ENCODE results near the gene ZDHHC7. TPM values are rescaled to one million over a fixed set of nuclear protein-coding genes. Genes with fewer than 3 reads are reported as not detected.
A peak's percentile ranks its signal among the peaks of the same experiment; 100 is the strongest.

Gene ZDHHC7
- total RNA-seq, 4 donors from 2014 or later = 45.6 to 68.8 (median 54.3) TPM

- DNase-seq (ENCODE audit: extremely low spot score) = no peak
- Histone ChIP-seq H3K27me3 (no peaks in the 10 kb centered on the region), H3K9me3 (no peaks in the 10 kb centered on the region), H3K4me3 (no peak overlapping the region), H3K4me1 (peaks cover 11 to 45% (median 42%) of the 10 kb centered on the region in 4 donors), H3K27ac (replicated peaks in 1 of 4) (peak overlapping the region in 3 of 4 donors; percentile 53 to 74 (median 62)), H3K36me3 (peaks cover 40 to 70% (median 62%) of the 10 kb centered on the region in 4 donors)
- 95% methylated on average over 20 of the region's 22 CpGs for WGBS
- intact Hi-C loops (cut with DNase I) = no loop called here
- no peak for TF ChIP-seq EP300 (IDR thresholded peaks at IDR 0.05)
- TF ChIP-seq POLR2A (IDR thresholded peaks at IDR 0.05; ENCODE audit: low read depth) = no peak
- TF ChIP-seq CTCF (IDR thresholded peaks at IDR 0.05) = no peak
- no peak for TF ChIP-seq POLR2AphosphoS5 (IDR thresholded peaks at IDR 0.05)
These were observed 35.8 kb downstream of the ZDHHC7 start for GRCh38 chr16:84975522-84975921.

- TF ChIP-seq POLR2A (IDR thresholded peaks at IDR 0.05; ENCODE audit: low read depth) = no peak
- no peak for TF ChIP-seq CTCF (IDR thresholded peaks at IDR 0.05)
- TF ChIP-seq EP300 (IDR thresholded peaks at IDR 0.05) = no peak
- H3K36me3 ChIP-seq = peaks cover 36 to 65% (median 58%) of the 10 kb centered on the region in 4 donors
These were observed 36.3 kb downstream of the ZDHHC7 start for GRCh38 chr16:84975066-84975465.

GRCh38 chr16:84973776-84974523, 37.4 kb downstream of the ZDHHC7 start:
- 88% methylated on average over 23 of the region's 23 CpGs for WGBS
- Histone ChIP-seq H3K27ac (replicated peaks in 1 of 4) (peak overlapping the region; percentile 69 to 76 (median 75)), H3K4me1 (peaks cover 14 to 49% (median 46%) of the 10 kb centered on the region in 4 donors)

More at GRCh38 chr16:84975066-84975465, 36.3 kb downstream of the ZDHHC7 start:
- no peaks in the 10 kb centered on the region for H3K9me3 ChIP-seq
- no peak overlapping the region for H3K4me3 ChIP-seq
- H3K27me3 ChIP-seq = no peaks in the 10 kb centered on the region
- H3K4me1 ChIP-seq = peaks cover 14 to 49% (median 45%) of the 10 kb centered on the region in 4 donors
- DNase-seq (ENCODE audit: extremely low spot score) = no peak
- peak overlapping the region in 1 of 4 donors; percentile 11 for H3K27ac ChIP-seq (replicated peaks in 1 of 4)
- WGBS = 90% methylated on average over 12 of the region's 12 CpGs
- intact Hi-C loops (cut with DNase I) = no loop called here

GRCh38 chr16:84973236-84973635, 38.1 kb downstream of the ZDHHC7 start:
- H3K4me3 ChIP-seq = no peak overlapping the region
- H3K36me3 ChIP-seq = peaks cover 32 to 49% (median 46%) of the 10 kb centered on the region in 4 donors
- intact Hi-C loops (cut with DNase I) = loop anchor here (5.0 kb wide), 2 partner anchors 51 to 221 kb away; no protein-coding TSS in a partner anchor
- no peak for TF ChIP-seq EP300 (IDR thresholded peaks at IDR 0.05)
- no peak for TF ChIP-seq CTCF (IDR thresholded peaks at IDR 0.05)
- TF ChIP-seq POLR2A (IDR thresholded peaks at IDR 0.05; ENCODE audit: low read depth) = no peak
- 88% methylated on average over 12 of the region's 15 CpGs for WGBS
- H3K27me3 ChIP-seq = no peaks in the 10 kb centered on the region
- peaks cover 14 to 48% (median 45%) of the 10 kb centered on the region in 4 donors for H3K4me1 ChIP-seq
- peak overlapping the region; percentile 69 to 76 (median 75) for H3K27ac ChIP-seq (replicated peaks in 1 of 4)
- H3K9me3 ChIP-seq = no peaks in the 10 kb centered on the region
- no peak for DNase-seq (ENCODE audit: extremely low spot score)

More at GRCh38 chr16:84973776-84974523, 37.4 kb downstream of the ZDHHC7 start:
- no peaks in the 10 kb centered on the region for H3K9me3 ChIP-seq
- H3K36me3 ChIP-seq = peaks cover 35 to 56% (median 52%) of the 10 kb centered on the region in 4 donors
- intact Hi-C loops (cut with DNase I) = loop anchor here (5.0 kb wide), 2 partner anchors 52 to 222 kb away; no protein-coding TSS in a partner anchor
- TF ChIP-seq POLR2AphosphoS5 (IDR thresholded peaks at IDR 0.05) (no peak), CTCF (IDR thresholded peaks at IDR 0.05) (no peak), EP300 (IDR thresholded peaks at IDR 0.05) (no peak), POLR2A (IDR thresholded peaks at IDR 0.05; ENCODE audit: low read depth) (no peak)
- no peaks in the 10 kb centered on the region for H3K27me3 ChIP-seq
- no peak for DNase-seq (ENCODE audit: extremely low spot score)
- H3K4me3 ChIP-seq = no peak overlapping the region
